GM12864 (cell line): ENCODE results near the gene APPL2.
"Not testable (repeated sequence)": the region's sequence is repeated elsewhere in the genome, so short reads cannot be mapped to it uniquely, and the experiment has no call there.

ENCODE experiments used
- DNase-seq: peaks from one replicate; pipeline ENCODE4 v3.0.0-alpha.2; 2011; ENCODE audit warnings: low read depth
- H3K4me3 ChIP-seq: 2 replicates; pipeline ENCODE4 v1.5.1; 2011; ENCODE audit warnings: mild to moderate bottlenecking, low read depth, low read length, control low read depth
- CTCF ChIP-seq: IDR thresholded peaks from 2 replicates; pipeline ENCODE4 v1.5.1; 2011; ENCODE audit warnings: low read depth, mild to moderate bottlenecking, moderate library complexity, low read length, control low read depth, inconsistent platforms; ENCODE audit errors: missing control alignments

The APPL2 gene

GRCh38 chr12:105189293-105189692, 46.7 kb downstream of the APPL2 start:
- DNase-seq = no peak
- H3K4me3 ChIP-seq = no peak overlapping the region
- no peak for TF ChIP-seq CTCF

DNA sequence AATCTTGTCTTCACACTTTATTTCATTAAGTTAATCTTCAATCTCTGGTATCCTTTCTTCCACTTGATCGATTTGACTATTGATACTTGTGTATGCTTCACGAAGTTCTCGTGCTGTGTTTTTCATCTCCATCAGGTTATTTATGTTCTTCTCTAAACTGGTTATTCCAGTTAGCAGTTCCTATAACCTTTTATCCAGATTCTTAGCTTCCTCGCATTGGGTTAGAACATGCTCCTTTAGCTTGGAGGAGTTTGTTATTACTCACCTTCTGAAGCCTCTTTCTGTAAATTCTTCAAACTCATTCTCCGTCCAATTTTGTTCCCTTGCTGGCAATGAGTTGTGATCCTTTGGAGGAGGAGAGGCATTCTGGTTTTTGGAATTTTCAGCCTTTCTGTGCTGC, 52.0 kb downstream of the APPL2 start:
- not testable (repeated sequence) for H3K4me3 ChIP-seq, DNase-seq

- not testable (repeated sequence) for DNase-seq, H3K4me3 ChIP-seq
These were observed 52.6 kb downstream of the APPL2 start for GRCh38 chr12:105183406-105183805.

GRCh38 chr12:105179114-105179513, 56.9 kb downstream of the APPL2 start:
- not testable (repeated sequence) for H3K4me3 ChIP-seq, DNase-seq

DNA sequence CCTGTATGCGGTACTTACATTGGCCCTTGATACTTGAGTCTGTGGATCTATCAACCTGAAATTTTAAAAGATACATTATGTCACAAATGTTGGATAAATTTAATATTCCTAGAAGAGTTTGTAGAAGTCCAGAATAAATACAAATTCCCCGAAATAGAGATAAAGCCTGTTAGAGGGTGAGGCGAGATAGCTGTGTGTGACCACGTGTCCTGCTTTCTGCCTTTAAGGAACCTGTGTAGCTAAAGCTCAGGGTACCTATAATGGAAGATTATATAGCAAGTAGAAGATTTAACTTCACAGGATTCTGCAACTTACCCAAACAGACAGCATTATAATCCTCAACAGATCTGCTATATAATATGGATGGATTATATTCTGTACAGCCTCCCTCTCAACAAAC, 58.8 kb downstream of the APPL2 start:
- no peak for DNase-seq
- no peak for TF ChIP-seq CTCF
- no peak overlapping the region for H3K4me3 ChIP-seq

DNA sequence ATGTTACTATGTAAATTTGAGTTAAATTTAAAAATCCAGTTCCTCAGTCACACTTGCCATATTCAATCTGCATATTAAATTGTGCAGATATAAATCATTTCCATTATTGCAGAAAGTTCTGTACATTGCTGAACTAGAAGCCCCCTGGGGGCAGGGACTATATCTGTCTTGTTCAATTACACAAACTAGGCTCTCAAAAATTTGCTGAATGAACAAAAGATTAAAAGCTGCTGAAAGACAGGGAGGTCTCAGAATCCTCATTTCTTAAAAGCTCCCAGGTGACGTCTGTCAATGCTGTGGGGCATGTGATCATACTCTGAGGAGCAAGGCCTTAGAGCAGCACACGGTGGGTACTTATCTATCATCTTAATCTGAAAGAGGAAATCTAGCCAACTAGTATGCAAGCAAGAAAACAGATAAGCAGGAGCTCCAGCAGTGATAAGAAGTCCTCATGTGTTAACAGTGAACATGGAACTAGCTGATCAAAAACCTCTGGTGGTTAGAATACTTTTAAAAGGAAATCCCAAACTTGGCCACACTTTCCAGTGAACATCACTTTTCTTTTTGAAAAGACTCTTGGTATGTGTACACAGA, 60.5 kb downstream of the APPL2 start:
- DNase-seq = no peak
- H3K4me3 ChIP-seq = no peak overlapping the region
- no peak for TF ChIP-seq CTCF

GRCh38 chr12:105171691-105172436, 64.1 kb downstream of the APPL2 start:
- DNase-seq = no peak
- TF ChIP-seq CTCF = no peak
- H3K4me3 ChIP-seq = no peak overlapping the region

DNA sequence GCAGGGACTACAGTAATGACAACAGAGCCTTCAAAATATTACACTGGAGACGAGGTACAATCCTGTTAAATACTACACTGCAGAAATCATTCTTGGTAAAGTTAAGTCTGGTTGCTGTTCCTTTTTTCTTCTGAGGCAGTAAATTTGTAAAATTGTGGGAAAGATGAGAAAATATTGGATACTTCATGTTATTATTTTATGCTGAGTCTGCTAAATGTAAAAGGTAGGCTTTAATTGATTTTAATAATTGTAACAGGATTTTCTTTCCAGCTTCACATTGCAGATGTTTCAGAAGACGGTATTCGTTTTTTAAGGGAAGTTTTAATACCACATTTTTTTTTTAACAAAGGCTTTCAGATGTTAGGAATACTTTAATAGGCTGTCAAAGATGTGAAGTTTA, 65.8 kb downstream of the APPL2 start:
- TF ChIP-seq CTCF = no peak

More for the DNA sequence above, 65.8 kb downstream of the APPL2 start:
- no peak for DNase-seq
- H3K4me3 ChIP-seq = no peak overlapping the region
